GM19372 (cell line): ENCODE measurements around the gene ELF1.
"Not testable (repeated sequence)": the region's sequence is repeated elsewhere in the genome, so short reads cannot be mapped to it uniquely, and the experiment has no call there.

Experiments
- ATAC-seq: cut with Tn5 transposase; IDR thresholded peaks from one replicate; pipeline ENCODE4 v1.9.1; 2021; ENCODE audit warnings: mild to moderate bottlenecking, low read depth, moderate library complexity; ENCODE audit not compliant: unreplicated experiment

ELF1 gene

GRCh38 chr13:40909541-40910200 lies 109.4 kb downstream of the ELF1 start:
- ATAC-seq = not testable (repeated sequence)

GRCh38 chr13:40908546-40908945 lies 110.6 kb downstream of the ELF1 start:
- ATAC-seq = no peak

GRCh38 chr13:40901032-40901431 lies 118.1 kb downstream of the ELF1 start:
- not testable (repeated sequence) for ATAC-seq

GRCh38 chr13:40900568-40900967 lies 118.5 kb downstream of the ELF1 start:
- ATAC-seq = not testable (repeated sequence)

- ATAC-seq = no peak
These were observed 122.1 kb downstream of the ELF1 start for GRCh38 chr13:40897053-40897452.

GRCh38 chr13:40895227-40896184 lies 123.6 kb downstream of the ELF1 start:
- no peak for ATAC-seq

GRCh38 chr13:40893573-40893972 lies 125.5 kb downstream of the ELF1 start:
- not testable (repeated sequence) for ATAC-seq

- no peak for ATAC-seq
These were observed 133.1 kb downstream of the ELF1 start for GRCh38 chr13:40886017-40886416.

GRCh38 chr13:40884175-40884574 lies 134.9 kb downstream of the ELF1 start:
- ATAC-seq = not testable (repeated sequence)
